GM12801 (cell line): ENCODE data around the gene KRT27.

Source experiments
- CTCF ChIP-seq: IDR thresholded peaks from one replicate; pipeline ENCODE4 v1.5.1; 2011; ENCODE audit warnings: control low read depth; ENCODE audit not compliant: insufficient read length; ENCODE audit errors: extremely low read depth

Gene KRT27

DNA sequence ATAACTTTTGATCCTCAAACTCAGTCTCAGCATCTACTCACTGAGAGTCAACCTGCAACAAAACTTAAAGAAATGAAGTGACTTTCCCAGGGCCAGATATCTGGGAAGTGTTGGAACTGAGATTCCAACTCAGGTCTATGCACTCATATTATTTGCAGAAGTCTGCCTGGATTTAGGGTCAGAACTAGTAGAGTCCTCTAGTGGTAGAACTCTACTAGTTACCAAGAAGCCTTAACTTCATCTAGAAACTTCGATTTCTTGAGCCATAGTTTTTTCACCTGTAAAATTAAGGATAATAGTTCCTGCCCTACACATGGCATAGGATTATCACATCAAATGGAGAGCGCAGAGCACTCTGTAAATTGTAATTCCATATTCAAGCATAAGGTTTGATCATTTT lies 55.4 kb downstream of the KRT27 start:
- no peak for TF ChIP-seq CTCF
